ENCODE results near the gene PKD2L2.
"Not testable (repeated sequence)": the region's sequence is repeated elsewhere in the genome, so short reads cannot be mapped to it uniquely, and the experiment has no call there.

The PKD2L2 gene

GRCh38 chr5:137959488-137959887 is 70.2 kb downstream of the PKD2L2 start:
- Histone ChIP-seq H3K4me3 (ENCODE audit: extremely low read depth, insufficient read depth, low read length, poor library complexity, severe bottlenecking) (no peak overlapping the region), H3K4me1 (ENCODE audit: control insufficient read depth, insufficient read depth, low read length, poor library complexity, severe bottlenecking) (peaks cover 4% of the 10 kb centered on the region), H3K9me3 (ENCODE audit: control insufficient read depth, low read length) (no peaks in the 10 kb centered on the region), H3K36me3 (ENCODE audit: control insufficient read depth, insufficient read depth, low read length) (peaks cover 37% of the 10 kb centered on the region), H3K27ac (ENCODE audit: low read depth, low read length, severe bottlenecking) (no peak overlapping the region)
- 77 to 100% methylated on average over 2 to 3 of the region's 4 CpGs for WGBS, 2 experiments (ENCODE audit: insufficient coverage in 2 of 2)

GRCh38 chr5:137960141-137960540 is 70.9 kb downstream of the PKD2L2 start:
- H3K27ac ChIP-seq (ENCODE audit: low read depth, low read length, severe bottlenecking): no peak overlapping the region
- no peaks in the 10 kb centered on the region for H3K9me3 ChIP-seq (ENCODE audit: control insufficient read depth, low read length)
- H3K4me1 ChIP-seq (ENCODE audit: control insufficient read depth, insufficient read depth, low read length, poor library complexity, severe bottlenecking): peaks cover 4% of the 10 kb centered on the region
- WGBS, 2 experiments (ENCODE audit: insufficient coverage in 2 of 2): 100% methylated on average over 1 of the region's 2 CpGs
- H3K36me3 ChIP-seq (ENCODE audit: control insufficient read depth, insufficient read depth, low read length): peaks cover 42% of the 10 kb centered on the region
- H3K4me3 ChIP-seq (ENCODE audit: extremely low read depth, insufficient read depth, low read length, poor library complexity, severe bottlenecking): no peak overlapping the region

- no peak overlapping the region for H3K4me3 ChIP-seq (ENCODE audit: extremely low read depth, insufficient read depth, low read length, poor library complexity, severe bottlenecking)
- H3K27ac ChIP-seq (ENCODE audit: low read depth, low read length, severe bottlenecking): no peak overlapping the region
- WGBS, 2 experiments (ENCODE audit: insufficient coverage in 2 of 2): no CpG with 5 or more reads among the region's 3 CpGs
- H3K36me3 ChIP-seq (ENCODE audit: control insufficient read depth, insufficient read depth, low read length): peaks cover 45% of the 10 kb centered on the region
- no peaks in the 10 kb centered on the region for H3K9me3 ChIP-seq (ENCODE audit: control insufficient read depth, low read length)
- peaks cover 4% of the 10 kb centered on the region for H3K4me1 ChIP-seq (ENCODE audit: control insufficient read depth, insufficient read depth, low read length, poor library complexity, severe bottlenecking)
Measured at GRCh38 chr5:137960819-137961218, 71.6 kb downstream of the PKD2L2 start.

GRCh38 chr5:137970384-137970783 is 81.1 kb downstream of the PKD2L2 start:
- WGBS, 2 experiments (ENCODE audit: insufficient coverage in 2 of 2): 100% methylated on average over 1 of the region's 4 CpGs; no CpG with 5 or more reads in 1 of the 2 experiments
- H3K4me1 ChIP-seq (ENCODE audit: control insufficient read depth, insufficient read depth, low read length, poor library complexity, severe bottlenecking); H3K27ac ChIP-seq (ENCODE audit: low read depth, low read length, severe bottlenecking); H3K4me3 ChIP-seq (ENCODE audit: extremely low read depth, insufficient read depth, low read length, poor library complexity, severe bottlenecking); H3K9me3 ChIP-seq (ENCODE audit: control insufficient read depth, low read length): not testable (repeated sequence)
- H3K36me3 ChIP-seq (ENCODE audit: control insufficient read depth, insufficient read depth, low read length): peaks cover 30% of the 10 kb centered on the region

DNA sequence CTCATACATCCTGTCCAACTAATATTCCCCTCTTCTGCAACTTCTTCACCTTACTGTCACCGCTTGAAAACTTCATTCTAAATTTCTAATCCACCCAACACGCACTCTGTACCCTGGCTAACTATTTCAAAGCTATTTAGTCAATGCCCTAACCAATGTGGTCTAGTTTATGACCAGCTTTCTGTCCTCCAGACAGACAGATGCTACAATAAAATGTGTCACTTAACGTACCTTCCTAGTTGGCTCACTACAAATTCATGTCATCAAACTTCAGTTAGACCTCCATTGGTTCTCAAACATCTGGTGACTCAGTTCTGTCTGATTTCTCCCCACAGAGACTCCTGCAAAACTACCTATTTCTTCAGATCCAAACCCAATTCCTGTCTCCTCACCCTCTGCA is 86.0 kb downstream of the PKD2L2 start:
- no peaks in the 10 kb centered on the region for H3K4me1 ChIP-seq (ENCODE audit: control insufficient read depth, insufficient read depth, low read length, poor library complexity, severe bottlenecking)
- 94 to 100% methylated on average over 3 of the region's 3 CpGs for WGBS, 2 experiments (ENCODE audit: insufficient coverage in 2 of 2)
- peaks cover 49% of the 10 kb centered on the region for H3K36me3 ChIP-seq (ENCODE audit: control insufficient read depth, insufficient read depth, low read length)
- H3K9me3 ChIP-seq (ENCODE audit: control insufficient read depth, low read length): no peaks in the 10 kb centered on the region
- H3K27ac ChIP-seq (ENCODE audit: low read depth, low read length, severe bottlenecking): no peak overlapping the region
- no peak overlapping the region for H3K4me3 ChIP-seq (ENCODE audit: extremely low read depth, insufficient read depth, low read length, poor library complexity, severe bottlenecking)

- 100% methylated on average over 1 of the region's 5 CpGs for WGBS, 2 experiments (ENCODE audit: insufficient coverage in 2 of 2)
- Histone ChIP-seq H3K36me3 (ENCODE audit: control insufficient read depth, insufficient read depth, low read length) (peaks cover 30% of the 10 kb centered on the region), H3K4me1 (ENCODE audit: control insufficient read depth, insufficient read depth, low read length, poor library complexity, severe bottlenecking) (no peaks in the 10 kb centered on the region), H3K9me3 (ENCODE audit: control insufficient read depth, low read length) (no peaks in the 10 kb centered on the region), H3K27ac (ENCODE audit: low read depth, low read length, severe bottlenecking) (no peak overlapping the region), H3K4me3 (ENCODE audit: extremely low read depth, insufficient read depth, low read length, poor library complexity, severe bottlenecking) (no peak overlapping the region)
Measured at GRCh38 chr5:137989419-137989818, 100.2 kb downstream of the PKD2L2 start.

Data from mesodermal cell (in vitro differentiated cells).